Hepatocyte (in vitro differentiated cells): Measurements from ENCODE around the gene SNX11. TPM values are rescaled to one million over a fixed set of nuclear protein-coding genes. Genes with fewer than 3 reads are reported as not detected.

Source experiments
- DNase-seq: peaks from one replicate; pipeline ENCODE4 v3.0.0-alpha.2; 2016; ENCODE audit warnings: low spot score
- H2AFZ ChIP-seq: fragments of 200-600 bp; sonication (generic); 2 replicates; pipeline ENCODE4 v1.6.0; 2016; ENCODE audit warnings: antibody characterized with exemption, mild to moderate bottlenecking
- H3K27ac ChIP-seq: fragments of 200-600 bp; sonication (generic); 2 replicates; pipeline ENCODE4 v1.5.1; 2016; ENCODE audit warnings: mild to moderate bottlenecking
- H3K27me3 ChIP-seq: fragments of 200-600 bp; sonication (generic); 2 replicates; pipeline ENCODE4 v1.6.1; 2016
- H3K36me3 ChIP-seq: fragments of 200-600 bp; sonication (generic); replicated peaks from 2 replicates; pipeline ENCODE4 v1.5.1; 2016; ENCODE audit warnings: low read depth; ENCODE audit not compliant: insufficient read depth
- H3K4me1 ChIP-seq: fragments of 200-600 bp; sonication (generic); 2 replicates; pipeline ENCODE4 v1.5.1; 2016; ENCODE audit warnings: mild to moderate bottlenecking, moderate library complexity; ENCODE audit not compliant: insufficient read depth
- H3K4me2 ChIP-seq: fragments of 200-600 bp; sonication (generic); 2 replicates; pipeline ENCODE4 v1.6.0; 2016
- H3K4me3 ChIP-seq: fragments of 200-600 bp; sonication (generic); 2 replicates; pipeline ENCODE4 v1.5.1; 2016; ENCODE audit warnings: mild to moderate bottlenecking
- H3K79me2 ChIP-seq: fragments of 200-600 bp; sonication (generic); 2 replicates; pipeline ENCODE4 v1.6.0; 2017; ENCODE audit warnings: mild to moderate bottlenecking
- H3K9me2 ChIP-seq: fragments of 200-600 bp; sonication (generic); replicated peaks from 2 replicates; pipeline ENCODE4 v1.6.0; 2017; ENCODE audit warnings: mild to moderate bottlenecking; ENCODE audit not compliant: insufficient read depth
- H3K9me3 ChIP-seq: fragments of 200-600 bp; sonication (generic); 2 replicates; pipeline ENCODE4 v1.5.1; 2016; ENCODE audit warnings: low read depth, mild to moderate bottlenecking
- H4K20me1 ChIP-seq: fragments of 200-600 bp; sonication (generic); 2 replicates; pipeline ENCODE4 v1.6.0; 2016; ENCODE audit warnings: mild to moderate bottlenecking; ENCODE audit not compliant: insufficient read depth, poor library complexity, severe bottlenecking
- CTCF ChIP-seq: fragments of 200-600 bp; sonication (generic); IDR thresholded peaks from 2 replicates; pipeline ENCODE4 v1.5.1; 2016; ENCODE audit warnings: antibody characterized with exemption, mild to moderate bottlenecking; ENCODE audit not compliant: poor library complexity
- EZH2 ChIP-seq: fragments of 200-600 bp; sonication (generic); IDR thresholded peaks from 2 replicates; pipeline ENCODE4 v1.6.1; 2016; ENCODE audit warnings: antibody characterized with exemption, mild to moderate bottlenecking, borderline replicate concordance
- EZH2phosphoT487 ChIP-seq: fragments of 200-600 bp; sonication (generic); IDR thresholded peaks from one replicate; pipeline ENCODE4 v1.6.1; 2018; ENCODE audit warnings: antibody characterized with exemption, mild to moderate bottlenecking, low read depth, moderate library complexity; ENCODE audit not compliant: unreplicated experiment, severe bottlenecking
- WGBS: methylation state at CpG from one replicate; pipeline ENCODE4 v1.1.6; 2016; ENCODE audit warnings: low lambda C conversion rate; ENCODE audit errors: missing lambda C conversion rate; 5-methylcytosine and 5-hydroxymethylcytosine counted together
- polyA plus RNA-seq: library from polyadenylated mRNA; unstranded; fragments of >200 nt; fragmentation: Nextera tagmentation; extraction: Ambion mirVana; gene quantifications from 2 replicates; pipeline ENCODE4 v1.2.1, GENCODE V29; 2016
- total RNA-seq: library from RNA; depleted of rRNA; stranded (reverse); fragments of >200 nt; gene quantifications from 2 replicates; pipeline ENCODE4 v1.2.3, GENCODE V29; 2014

SNX11 gene
- total and polyA plus RNA-seq, 2 experiments from 2014 or later: 11.3 to 13.2 TPM

- WGBS: 90% methylated on average over 11 of the region's 11 CpGs
- Histone ChIP-seq H4K20me1 (peaks cover 52% of the 10 kb centered on the region), H3K27ac (no peak overlapping the region), H3K4me2 (no peak overlapping the region), H3K79me2 (peaks cover 98% of the 10 kb centered on the region), H3K4me3 (no peak overlapping the region), H3K9me2 (no peaks in the 10 kb centered on the region), H3K9me3 (no peaks in the 10 kb centered on the region), H3K36me3 (no peaks in the 10 kb centered on the region), H2AFZ (no peak overlapping the region), H3K27me3 (no peaks in the 10 kb centered on the region), H3K4me1 (no peaks in the 10 kb centered on the region)
- DNase-seq: no peak
- TF ChIP-seq CTCF (no peak), EZH2phosphoT487 (no peak), EZH2 (no peak)
These were observed 14.1 kb upstream of the SNX11 start for GRCh38 chr17:48093341-48094045.

- no peak for DNase-seq
- TF ChIP-seq CTCF (no peak), EZH2phosphoT487 (no peak), EZH2 (no peak)
- peaks cover 99% of the 10 kb centered on the region for H3K79me2 ChIP-seq
- H3K9me3 ChIP-seq: no peaks in the 10 kb centered on the region
- H3K36me3 ChIP-seq: no peaks in the 10 kb centered on the region
- peak overlapping the region; percentile 31 for H3K27ac ChIP-seq
- H4K20me1 ChIP-seq: peaks cover 60% of the 10 kb centered on the region
- WGBS: 79% methylated on average over 4 of the region's 4 CpGs
- H3K4me1 ChIP-seq: peaks cover 7% of the 10 kb centered on the region
- no peak overlapping the region for H2AFZ ChIP-seq
- no peak overlapping the region for H3K4me2 ChIP-seq
- H3K4me3 ChIP-seq: no peak overlapping the region
- H3K27me3 ChIP-seq: no peaks in the 10 kb centered on the region
- H3K9me2 ChIP-seq: no peaks in the 10 kb centered on the region
These were observed 12.0 kb upstream of the SNX11 start for GRCh38 chr17:48095611-48096010.

- Histone ChIP-seq H3K27ac (peak overlapping the region; percentile 95), H3K36me3 (no peaks in the 10 kb centered on the region), H3K4me2 (peak overlapping the region; percentile 88), H3K9me3 (no peaks in the 10 kb centered on the region), H3K9me2 (no peaks in the 10 kb centered on the region), H2AFZ (peak overlapping the region; percentile 85), H4K20me1 (peaks cover 37% of the 10 kb centered on the region), H3K79me2 (peaks cover 56% of the 10 kb centered on the region), H3K4me1 (peaks cover 7% of the 10 kb centered on the region), H3K27me3 (no peaks in the 10 kb centered on the region), H3K4me3 (peak overlapping the region; percentile 90)
- WGBS: 13% methylated on average over 10 of the region's 10 CpGs
- DNase-seq: no peak
- TF ChIP-seq CTCF: no peak
- no peak for TF ChIP-seq EZH2
- no peak for TF ChIP-seq EZH2phosphoT487
These were observed 7.4 kb upstream of the SNX11 start for GRCh38 chr17:48100160-48100559.
